PC-3 (cell line): ENCODE data around the gene IFFO2. TPM values are rescaled to one million over a fixed set of nuclear protein-coding genes. Genes with fewer than 3 reads are reported as not detected.
A peak's percentile ranks its signal among the peaks of the same experiment; 100 is the strongest.

Experiments
- ATAC-seq: fragments of 200-7000 bp; cut with Tn5 transposase; 2 replicates; pipeline ENCODE4 v1.9.1; 2020; ENCODE audit warnings: mild to moderate bottlenecking, moderate library complexity
- BruUV-seq: library from RNA; stranded (reverse); fragments of 400-500 nt; replicated peaks from 2 replicates; lab custom pipeline; 2021; lab: Mats Ljungman, UMichigan
- CTCF ChIA-PET: fragments of 300-600 bp; sonication (Branson Sonifier 250); formaldehyde crosslinking; loops from one replicate; lab custom pipeline; 2022; ENCODE audit warnings: antibody characterized with exemption; lab: Charles Lee
- POLR2A ChIA-PET: fragments of 300-600 bp; sonication (Branson Sonifier 250); formaldehyde crosslinking; loops from one replicate; lab custom pipeline; 2022; ENCODE audit warnings: antibody characterized with exemption; ENCODE audit not compliant: unreplicated experiment; lab: Charles Lee
- DNase-seq: peaks from one replicate; pipeline ENCODE4 v3.0.0-alpha.2; 2015
- H2AFZ ChIP-seq: fragments of 300-600 bp; sonication (generic); 2 replicates; pipeline ENCODE4 v1.6.0; 2016; ENCODE audit warnings: antibody characterized with exemption, low read length
- H3F3A ChIP-seq: fragments of 300-600 bp; sonication (generic); one replicate; pipeline ENCODE4 v1.6.0; 2017; ENCODE audit warnings: antibody characterized with exemption, low read length, control low read depth, mild to moderate bottlenecking; ENCODE audit not compliant: unreplicated experiment
- H3K27ac ChIP-seq: fragments of 300-600 bp; sonication (generic); 2 replicates; pipeline ENCODE4 v1.5.1; 2016; ENCODE audit warnings: mild to moderate bottlenecking, low read length
- H3K27me3 ChIP-seq: fragments of 300-600 bp; sonication (generic); 2 replicates; pipeline ENCODE4 v1.6.1; 2016; ENCODE audit warnings: low read length, mixed read lengths
- H3K36me3 ChIP-seq: fragments of 300-600 bp; sonication (generic); 2 replicates; pipeline ENCODE4 v1.6.1; 2016; ENCODE audit warnings: low read depth, mixed run types, low read length, mixed read lengths
- H3K4me1 ChIP-seq: fragments of 300-600 bp; sonication (generic); 2 replicates; pipeline ENCODE4 v1.5.1; 2016; ENCODE audit warnings: low read length; ENCODE audit not compliant: insufficient read depth
- H3K4me2 ChIP-seq: fragments of 300-600 bp; sonication (generic); 2 replicates; pipeline ENCODE4 v1.6.0; 2016; ENCODE audit warnings: low read length
- H3K4me3 ChIP-seq: fragments of 300-600 bp; sonication (generic); 2 replicates; pipeline ENCODE4 v1.5.1; 2016; ENCODE audit warnings: mild to moderate bottlenecking, low read length, mixed read lengths
- H3K79me2 ChIP-seq: fragments of 300-600 bp; sonication (generic); 2 replicates; pipeline ENCODE4 v1.6.1; 2017; ENCODE audit warnings: low read length, mixed read lengths
- H3K9ac ChIP-seq: fragments of 300-600 bp; sonication (generic); 2 replicates; pipeline ENCODE4 v1.6.0; 2016; ENCODE audit warnings: mild to moderate bottlenecking, low read length
- H3K9me2 ChIP-seq: fragments of 300-600 bp; sonication (generic); replicated peaks from 2 replicates; pipeline ENCODE4 v1.6.1; 2016; ENCODE audit warnings: mixed run types, low read length, mixed read lengths
- H3K9me3 ChIP-seq: fragments of 300-600 bp; sonication (generic); 2 replicates; pipeline ENCODE4 v1.6.1; 2016; ENCODE audit warnings: low read length, mixed read lengths
- H4K20me1 ChIP-seq: fragments of 300-600 bp; sonication (generic); 2 replicates; pipeline ENCODE4 v1.6.1; 2016; ENCODE audit warnings: low read length, mixed read lengths
- CTCF ChIP-seq: fragments of 300-600 bp; sonication (generic); conservative IDR thresholded peaks from 2 replicates; pipeline ENCODE4 v1.5.1; 2017; ENCODE audit warnings: antibody characterized with exemption, low read depth, mild to moderate bottlenecking, low read length
- EZH2 ChIP-seq: fragments of 300-600 bp; sonication (generic); IDR thresholded peaks from one replicate; pipeline ENCODE4 v1.6.1; 2017; ENCODE audit warnings: antibody characterized with exemption, mild to moderate bottlenecking, low read length; ENCODE audit not compliant: unreplicated experiment
- EZH2phosphoT487 ChIP-seq: fragments of 300-600 bp; sonication (generic); IDR thresholded peaks from 2 replicates; pipeline ENCODE4 v1.6.1; 2018; ENCODE audit warnings: mild to moderate bottlenecking, antibody characterized with exemption, low read length, borderline replicate concordance
- intact Hi-C: fragments of 100-400 bp; cut with micrococcal nuclease; formaldehyde crosslinking; loops from 2 replicates; pipeline ENCODE4 v1.9.0; 2023
- total RNA-seq: library from RNA; depleted of rRNA; stranded (reverse); fragments of >200 nt; gene quantifications from 2 replicates; pipeline ENCODE4 v1.2.3, GENCODE V29; 2014

The IFFO2 gene
- total RNA-seq, 1 experiment from 2014 or later: 30.7 TPM

- peaks cover 52% of the 10 kb centered on the region for H3K4me1 ChIP-seq
- H3K27ac ChIP-seq: no peak overlapping the region
- H3K79me2 ChIP-seq: peaks cover 91% of the 10 kb centered on the region
- no peaks in the 10 kb centered on the region for H3K9me2 ChIP-seq
- ATAC-seq (no peak), DNase-seq (no peak)
- 0 out of 2 replicates have a peak overlapping the region, but pooled peaks have one; percentile 18 for H3K4me3 ChIP-seq
- no peak overlapping the region for H3K4me2 ChIP-seq
- H3K27me3 ChIP-seq: no peaks in the 10 kb centered on the region
- H2AFZ ChIP-seq: no peak overlapping the region
- H4K20me1 ChIP-seq: peaks cover 80% of the 10 kb centered on the region
- H3K9ac ChIP-seq: no peak overlapping the region
- POLR2A ChIA-PET: no interaction called here
- H3K9me3 ChIP-seq: no peaks in the 10 kb centered on the region
- intact Hi-C loops: no loop called here
- no peaks in the 10 kb centered on the region for H3F3A ChIP-seq
- H3K36me3 ChIP-seq: peaks cover 8% of the 10 kb centered on the region; the same call in 1 of the 2 replicates
- no TSS peak for BruUV-seq
- CTCF ChIA-PET: no interaction called here
- TF ChIP-seq EZH2 (no peak), CTCF (no peak), EZH2phosphoT487 (no peak)
Measured at GRCh38 chr1:18951818-18952391, 4.6 kb downstream of the IFFO2 start.

GRCh38 chr1:18951416-18951815 is 5.1 kb downstream of the IFFO2 start:
- no peak overlapping the region for H3K9ac ChIP-seq
- H3K79me2 ChIP-seq: peaks cover 96% of the 10 kb centered on the region
- no peak overlapping the region for H2AFZ ChIP-seq
- H3K27ac ChIP-seq: no peak overlapping the region
- ChIA-PET CTCF (no interaction called here), POLR2A (no interaction called here)
- no peak overlapping the region for H3K4me3 ChIP-seq
- DNase-seq (no peak), ATAC-seq (no peak)
- TF ChIP-seq EZH2phosphoT487 (no peak), EZH2 (no peak), CTCF (no peak)
- H3K4me1 ChIP-seq: peaks cover 52% of the 10 kb centered on the region
- no peaks in the 10 kb centered on the region for H3K27me3 ChIP-seq
- H3K36me3 ChIP-seq: peaks cover 8% of the 10 kb centered on the region; the same call in 1 of the 2 replicates
- BruUV-seq: no TSS peak
- no peaks in the 10 kb centered on the region for H3K9me3 ChIP-seq
- H3K4me2 ChIP-seq: no peak overlapping the region
- H3K9me2 ChIP-seq: no peaks in the 10 kb centered on the region
- intact Hi-C loops: no loop called here
- H3F3A ChIP-seq: no peaks in the 10 kb centered on the region
- peaks cover 81% of the 10 kb centered on the region for H4K20me1 ChIP-seq

GRCh38 chr1:18950401-18951026 is 6.0 kb downstream of the IFFO2 start:
- peaks cover 81% of the 10 kb centered on the region for H4K20me1 ChIP-seq
- no peaks in the 10 kb centered on the region for H3K9me2 ChIP-seq
- H3K79me2 ChIP-seq: peaks cover 100% of the 10 kb centered on the region
- H3K36me3 ChIP-seq: peaks cover 8% of the 10 kb centered on the region; the same call in 1 of the 2 replicates
- H3K4me1 ChIP-seq: peaks cover 52% of the 10 kb centered on the region
- no TSS peak for BruUV-seq
- no peak overlapping the region for H3K4me2 ChIP-seq
- no peak overlapping the region for H2AFZ ChIP-seq
- TF ChIP-seq EZH2phosphoT487 (no peak), CTCF (no peak), EZH2 (no peak)
- ATAC-seq (no peak), DNase-seq (no peak)
- no peak overlapping the region for H3K4me3 ChIP-seq
- H3K9ac ChIP-seq: no peak overlapping the region
- no peaks in the 10 kb centered on the region for H3K9me3 ChIP-seq
- CTCF ChIA-PET: no interaction called here
- H3K27ac ChIP-seq: no peak overlapping the region
- intact Hi-C loops: no loop called here
- POLR2A ChIA-PET: interaction anchor here (0.5 kb wide), 1 partner anchor 32 kb away, joined by 6 read pairs; no protein-coding TSS in a partner anchor
- H3F3A ChIP-seq: no peaks in the 10 kb centered on the region
- H3K27me3 ChIP-seq: no peaks in the 10 kb centered on the region
